SK-N-MC (cell line): ENCODE data around the gene SPTLC2.

ENCODE experiments used
- EZH2 ChIP-seq: fragments of 200-600 bp; sonication (generic); IDR thresholded peaks from one replicate; pipeline ENCODE4 v1.6.1; 2017; ENCODE audit warnings: antibody characterized with exemption
- POLR2AphosphoS5 ChIP-seq: IDR thresholded peaks from 2 replicates; pipeline ENCODE4 v1.6.1; 2012; ENCODE audit warnings: mild to moderate bottlenecking, low read depth, low read length, borderline replicate concordance

DNA sequence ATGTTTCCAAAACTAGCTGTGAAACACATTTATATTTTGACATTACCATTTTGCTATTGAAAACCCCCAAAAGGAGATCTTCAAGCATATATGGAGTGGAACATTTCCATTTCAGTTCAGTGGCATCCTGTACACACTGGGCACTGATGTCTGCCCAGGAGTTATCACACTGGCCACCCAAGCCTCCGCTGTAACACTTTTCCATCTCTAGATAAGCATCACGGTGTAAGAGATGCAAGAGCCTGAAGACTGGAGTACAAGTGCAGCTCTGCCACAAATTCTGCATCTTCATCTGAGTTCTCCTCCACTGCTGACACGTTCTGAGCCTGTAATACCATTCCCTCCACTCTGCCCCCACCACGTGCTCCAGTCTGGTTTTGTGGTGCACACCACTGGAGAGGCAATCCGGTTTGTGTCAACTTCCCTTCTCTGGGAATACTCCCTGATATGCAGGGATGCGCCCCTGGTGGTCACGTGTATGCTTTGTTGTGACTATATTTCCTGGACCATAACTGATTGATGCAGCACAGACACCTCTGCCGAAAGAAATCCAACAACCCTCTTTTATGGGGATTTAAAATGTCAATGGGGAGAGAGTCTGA lies 12.7 kb downstream of the SPTLC2 start:
- no peak for TF ChIP-seq EZH2
- TF ChIP-seq POLR2AphosphoS5: no peak
